ENCODE results near the gene PACS2. TPM values are rescaled to one million over a fixed set of nuclear protein-coding genes. Genes with fewer than 3 reads are reported as not detected.

PACS2 gene
- total RNA-seq, 1 experiment from 2014 or later: 72.5 TPM

DNA sequence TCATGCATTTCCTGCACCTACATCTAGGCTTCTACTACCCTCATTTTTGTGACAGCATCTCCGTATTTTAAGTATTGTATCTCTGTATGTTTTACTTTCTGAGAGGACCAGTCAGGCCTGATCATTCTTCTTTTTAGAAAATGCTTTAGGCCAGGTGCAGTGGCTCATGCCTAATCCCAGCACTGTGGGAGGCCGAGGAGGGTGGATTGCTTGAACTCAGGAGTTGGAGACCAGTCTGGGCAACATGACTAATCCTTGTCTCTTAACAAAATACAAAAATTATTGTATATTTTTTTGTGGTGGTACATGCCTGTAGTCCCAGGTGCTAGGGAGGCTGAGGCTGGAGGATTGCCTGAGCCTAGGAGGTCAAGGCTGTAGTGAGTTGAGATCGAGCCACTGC is 36.9 kb downstream of the PACS2 start:
- Mint-ChIP-seq H3K4me1 (peaks cover 5 to 10% of the 10 kb centered on the region in 2 experiments), H3K36me3 (ENCODE audit: insufficient read depth in 1 of 3, low read depth in 3 of 3) (peaks cover 0 to 7% (median 0%) of the 10 kb centered on the region in 3 experiments; a peak in 3 of 7 replicates), H3K27ac (no peak overlapping the region; a peak in 1 of 7 replicates), H3K4me3 (no peak overlapping the region), H3K9me3 (no peaks in the 10 kb centered on the region), H3K27me3 (ENCODE audit: low read depth) (no peaks in the 10 kb centered on the region)
- TF ChIP-seq, protein P1, sequence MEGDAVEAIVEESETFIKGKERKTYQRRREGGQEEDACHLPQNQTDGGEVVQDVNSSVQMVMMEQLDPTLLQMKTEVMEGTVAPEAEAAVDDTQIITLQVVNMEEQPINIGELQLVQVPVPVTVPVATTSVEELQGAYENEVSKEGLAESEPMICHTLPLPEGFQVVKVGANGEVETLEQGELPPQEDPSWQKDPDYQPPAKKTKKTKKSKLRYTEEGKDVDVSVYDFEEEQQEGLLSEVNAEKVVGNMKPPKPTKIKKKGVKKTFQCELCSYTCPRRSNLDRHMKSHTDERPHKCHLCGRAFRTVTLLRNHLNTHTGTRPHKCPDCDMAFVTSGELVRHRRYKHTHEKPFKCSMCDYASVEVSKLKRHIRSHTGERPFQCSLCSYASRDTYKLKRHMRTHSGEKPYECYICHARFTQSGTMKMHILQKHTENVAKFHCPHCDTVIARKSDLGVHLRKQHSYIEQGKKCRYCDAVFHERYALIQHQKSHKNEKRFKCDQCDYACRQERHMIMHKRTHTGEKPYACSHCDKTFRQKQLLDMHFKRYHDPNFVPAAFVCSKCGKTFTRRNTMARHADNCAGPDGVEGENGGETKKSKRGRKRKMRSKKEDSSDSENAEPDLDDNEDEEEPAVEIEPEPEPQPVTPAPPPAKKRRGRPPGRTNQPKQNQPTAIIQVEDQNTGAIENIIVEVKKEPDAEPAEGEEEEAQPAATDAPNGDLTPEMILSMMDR (conservative IDR thresholded peaks at IDR 0.05): no peak
- H3K56ac ChIP-seq (ENCODE audit: insufficient read length, low read depth, low read length): no peak overlapping the region
- H2AK5ac ChIP-seq (ENCODE audit: insufficient read length, low read length): no peak overlapping the region
- no peak overlapping the region for H3K9ac ChIP-seq (ENCODE audit: extremely low read depth, insufficient read length, low read length)
- no peaks in the 10 kb centered on the region for H3K9me3 ChIP-seq (ENCODE audit: control insufficient read depth, low read depth, low read length)
- H4K5ac ChIP-seq (ENCODE audit: insufficient read length, low read depth, low read length): no peak overlapping the region
- H3K27me3 ChIP-seq (ENCODE audit: insufficient read depth, low read length): no peaks in the 10 kb centered on the region
- no peak overlapping the region for H2AFZ ChIP-seq (ENCODE audit: low read length)
- no peaks in the 10 kb centered on the region for H3K23me2 ChIP-seq (ENCODE audit: insufficient read length, low read depth, low read length, poor library complexity, severe bottlenecking)
- no peak overlapping the region for H2BK20ac ChIP-seq (ENCODE audit: low read depth, low read length, poor library complexity, severe bottlenecking)
- H3K4ac ChIP-seq (ENCODE audit: low read depth, low read length): no peak overlapping the region
- no peaks in the 10 kb centered on the region for H3K4me1 ChIP-seq (ENCODE audit: insufficient read depth, low read length)
- no peak overlapping the region for H2BK12ac ChIP-seq (ENCODE audit: insufficient read length, low read depth, low read length)
- no peak overlapping the region for H2BK5ac ChIP-seq (ENCODE audit: insufficient read length, low read length)
- no CpG with 5 or more reads among the region's 3 CpGs for WGBS (ENCODE audit: extremely low coverage, insufficient read length, low lambda C conversion rate)
- no peak overlapping the region for H3K14ac ChIP-seq (ENCODE audit: insufficient read depth, low read length)
- no peaks in the 10 kb centered on the region; the same call in 1 of the 2 replicates for H3K79me2 ChIP-seq (ENCODE audit: insufficient read depth, low read length)
- H4K20me1 ChIP-seq (ENCODE audit: control insufficient read depth, insufficient read depth, insufficient read length): no peaks in the 10 kb centered on the region
- no peak overlapping the region for H3K23ac ChIP-seq (ENCODE audit: insufficient read length, low read depth, low read length)
- no peak overlapping the region for H4K8ac ChIP-seq (replicated peaks; ENCODE audit: insufficient read length, low read depth, low read length)
- no peak overlapping the region for H2BK15ac ChIP-seq (ENCODE audit: low read depth, low read length)
- no peak overlapping the region for H3K4me2 ChIP-seq (ENCODE audit: insufficient read depth, insufficient read length, low read length)
- H2BK120ac ChIP-seq (ENCODE audit: low read depth, low read length, poor library complexity, severe bottlenecking): no peak overlapping the region
- no peak overlapping the region for H3T11ph ChIP-seq (ENCODE audit: low read length)
- H3K18ac ChIP-seq (ENCODE audit: insufficient read length, low read depth, low read length): no peak overlapping the region
- no peak overlapping the region for H3K27ac ChIP-seq (ENCODE audit: insufficient read length, low read depth, low read length)
- DNase-seq: no peak
- H4K91ac ChIP-seq (ENCODE audit: insufficient read length, low read depth, low read length): no peak overlapping the region
- H3K79me1 ChIP-seq (ENCODE audit: insufficient read depth, low read depth, low read length, poor library complexity, severe bottlenecking): no peaks in the 10 kb centered on the region
